Cortex of kidney (tissue), 1 donor: ENCODE data around the gene AEBP2.
"Not testable (repeated sequence)": the region's sequence is repeated elsewhere in the genome, so short reads cannot be mapped to it uniquely, and the experiment has no call there.

Experiments used
- DNase-seq: peaks from one replicate; lab custom pipeline; 2025; lab: John Stamatoyannopoulos, UW

AEBP2 gene

GRCh38 chr12:19439059-19440018, at the start of gene AEBP2:
Gene AEBP2, plus strand, starts transcription at chr12:19439492. Its CDS starts 208 bp downstream, at chr12:19439700.
- DNase-seq, result no peak

GRCh38 chr12:19390051-19390598, 49.2 kb upstream of the AEBP2 start:
- no peak for DNase-seq

- DNase-seq, result not testable (repeated sequence)
These were observed 46.6 kb upstream of the AEBP2 start for GRCh38 chr12:19392644-19393043.

GRCh38 chr12:19394385-19394784, 44.9 kb upstream of the AEBP2 start:
- DNase-seq, result no peak

GRCh38 chr12:19397534-19397933, 41.8 kb upstream of the AEBP2 start:
- DNase-seq, result no peak

- no peak for DNase-seq
These were observed 40.6 kb upstream of the AEBP2 start for GRCh38 chr12:19398376-19399363.

GRCh38 chr12:19400649-19401285, 38.5 kb upstream of the AEBP2 start:
- DNase-seq, result not testable (repeated sequence)

GRCh38 chr12:19402211-19402610, 37.1 kb upstream of the AEBP2 start:
- no peak for DNase-seq

GRCh38 chr12:19402743-19403431, 36.4 kb upstream of the AEBP2 start:
- DNase-seq, result no peak

- no peak for DNase-seq
These were observed 34.9 kb upstream of the AEBP2 start for GRCh38 chr12:19404242-19404880.

- DNase-seq, result no peak
These were observed 29.9 kb upstream of the AEBP2 start for GRCh38 chr12:19409376-19409775.

GRCh38 chr12:19410211-19410610, 29.1 kb upstream of the AEBP2 start:
- DNase-seq, result no peak

GRCh38 chr12:19410629-19411185, 28.6 kb upstream of the AEBP2 start:
- no peak for DNase-seq

- DNase-seq, result no peak
These were observed 27.8 kb upstream of the AEBP2 start for GRCh38 chr12:19411234-19412204.

- no peak for DNase-seq
These were observed 26.4 kb upstream of the AEBP2 start for GRCh38 chr12:19412844-19413243.

- DNase-seq, result not testable (repeated sequence)
These were observed 25.7 kb upstream of the AEBP2 start for GRCh38 chr12:19413582-19413981.

- no peak for DNase-seq
These were observed 23.7 kb upstream of the AEBP2 start for GRCh38 chr12:19415563-19415962.

- no peak for DNase-seq
These were observed 20.2 kb upstream of the AEBP2 start for GRCh38 chr12:19419086-19419485.
